ENCODE results near the gene DLL4. TPM values are rescaled to one million over a fixed set of nuclear protein-coding genes. Genes with fewer than 3 reads are reported as not detected.

The DLL4 gene
- total and polyA plus RNA-seq, 2 donors (not counting 1 experiment from before 2014, with no cell fraction given), result 0.07 to 0.30 TPM

- Mint-ChIP-seq H3K27me3 (no peaks in the 10 kb centered on the region), H3K4me1 (peaks cover 13% of the 10 kb centered on the region), H3K9me3 (ENCODE audit: insufficient read depth) (no peaks in the 10 kb centered on the region), H3K27ac (no peak overlapping the region), H3K4me3 (no peak overlapping the region)
- DNase-seq (no peak), ATAC-seq (ENCODE audit: low read depth) (no peak)
- Histone ChIP-seq H3K4me2 (replicated peaks; ENCODE audit: low read depth, low read length, poor library complexity, severe bottlenecking) (no peak overlapping the region), H3K4me3 (ENCODE audit: control extremely low read depth in 1 of 5, extremely low read depth in 1 of 5, insufficient read depth in 1 of 5, low read depth in 2 of 5, low read length in 4 of 5) (no peak overlapping the region), H3K36me3 (replicated peaks in 1 of 2; ENCODE audit: control extremely low read depth in 1 of 2, control insufficient read depth in 1 of 2, extremely low read depth in 1 of 2, insufficient read depth in 2 of 2, low read length in 1 of 2) (no peaks in the 10 kb centered on the region), H3K27me3 (replicated peaks in 1 of 4; ENCODE audit: control extremely low read depth in 1 of 4, control insufficient read depth in 3 of 4, insufficient read depth in 4 of 4, low read length in 3 of 4) (no peaks in the 10 kb centered on the region), H3K27ac (ENCODE audit: low read length in 2 of 2) (no peak overlapping the region), H4K20me1 (ENCODE audit: control insufficient read depth, insufficient read depth, low read length, poor library complexity, severe bottlenecking) (no peaks in the 10 kb centered on the region), H3K9ac (ENCODE audit: low read length) (no peak overlapping the region), H3K4me1 (ENCODE audit: control insufficient read depth in 2 of 2, insufficient read depth in 2 of 2, low read length in 2 of 2) (peaks cover 7 to 16% of the 10 kb centered on the region in 2 donors), H2AFZ (ENCODE audit: insufficient read depth, low read depth, low read length, poor library complexity, severe bottlenecking) (no peak overlapping the region), H3K79me2 (ENCODE audit: control insufficient read depth, insufficient read depth, low read length) (no peaks in the 10 kb centered on the region), H3K9me3 (ENCODE audit: control extremely low read depth in 1 of 3, control insufficient read depth in 2 of 3, insufficient read depth in 1 of 3, low read length in 2 of 3) (no peaks in the 10 kb centered on the region)
- ChIA-PET CTCF (interaction anchor here (0.5 to 9.5 kb wide), 5 partner anchors 9 to 109 kb away, joined by 3 to 176 read pairs (median 4); partner anchors contain the start of gene CHAC1), POLR2A (interaction anchor here (0.6 kb wide), 1 partner anchor 378 kb away, joined by 3 read pairs; no protein-coding TSS in a partner anchor)
- TF ChIP-seq EZH2 (IDR thresholded peaks at IDR 0.05; ENCODE audit: borderline replicate concordance, insufficient read depth, low read depth, low read length, poor library complexity, severe bottlenecking) (no peak), CTCF (IDR thresholded peaks at IDR 0.05) (no peak)
- 100% methylated on average over 1 of the region's 2 CpGs for WGBS (ENCODE audit: insufficient coverage)
- intact Hi-C loops (cut with micrococcal nuclease), result no loop called here
Measured at GRCh38 chr15:40911693-40912092, 17.4 kb upstream of the DLL4 start.

- Histone ChIP-seq H3K4me1 (ENCODE audit: control insufficient read depth in 2 of 2, insufficient read depth in 2 of 2, low read length in 2 of 2) (peaks cover 3 to 8% of the 10 kb centered on the region in 2 donors), H3K4me3 (ENCODE audit: control extremely low read depth in 1 of 5, extremely low read depth in 1 of 5, insufficient read depth in 1 of 5, low read depth in 2 of 5, low read length in 4 of 5) (no peak overlapping the region), H3K36me3 (replicated peaks in 1 of 2; ENCODE audit: control extremely low read depth in 1 of 2, control insufficient read depth in 1 of 2, extremely low read depth in 1 of 2, insufficient read depth in 2 of 2, low read length in 1 of 2) (no peaks in the 10 kb centered on the region), H3K9ac (ENCODE audit: low read length) (no peak overlapping the region), H3K9me3 (ENCODE audit: control extremely low read depth in 1 of 3, control insufficient read depth in 2 of 3, insufficient read depth in 1 of 3, low read length in 2 of 3) (no peaks in the 10 kb centered on the region), H2AFZ (ENCODE audit: insufficient read depth, low read depth, low read length, poor library complexity, severe bottlenecking) (no peak overlapping the region), H3K27me3 (replicated peaks in 1 of 4; ENCODE audit: control extremely low read depth in 1 of 4, control insufficient read depth in 3 of 4, insufficient read depth in 4 of 4, low read length in 3 of 4) (no peaks in the 10 kb centered on the region), H3K79me2 (ENCODE audit: control insufficient read depth, insufficient read depth, low read length) (no peaks in the 10 kb centered on the region), H3K27ac (ENCODE audit: low read length in 2 of 2) (no peak overlapping the region), H3K4me2 (replicated peaks; ENCODE audit: low read depth, low read length, poor library complexity, severe bottlenecking) (no peak overlapping the region), H4K20me1 (ENCODE audit: control insufficient read depth, insufficient read depth, low read length, poor library complexity, severe bottlenecking) (no peaks in the 10 kb centered on the region)
- Mint-ChIP-seq H3K4me1 (peaks cover 8% of the 10 kb centered on the region), H3K27me3 (no peaks in the 10 kb centered on the region), H3K27ac (no peak overlapping the region), H3K9me3 (ENCODE audit: insufficient read depth) (no peaks in the 10 kb centered on the region), H3K4me3 (no peak overlapping the region)
- ChIA-PET POLR2A (interaction anchor here (0.6 kb wide), 1 partner anchor 377 kb away, joined by 3 read pairs; no protein-coding TSS in a partner anchor), CTCF (interaction anchor here (2.8 kb wide), 1 partner anchor 29 kb away, joined by 18 read pairs; no protein-coding TSS in a partner anchor)
- no peak for DNase-seq
- ATAC-seq (ENCODE audit: low read depth), result no peak
- WGBS (ENCODE audit: insufficient coverage), result 69% methylated on average over 5 of the region's 6 CpGs
- TF ChIP-seq EZH2 (IDR thresholded peaks at IDR 0.05; ENCODE audit: borderline replicate concordance, insufficient read depth, low read depth, low read length, poor library complexity, severe bottlenecking) (no peak), CTCF (IDR thresholded peaks at IDR 0.05) (no peak)
- intact Hi-C loops (cut with micrococcal nuclease), result no loop called here
Measured at GRCh38 chr15:40912478-40912877, 16.7 kb upstream of the DLL4 start.
